A673 (cell line): Measurements from ENCODE around the gene PNMA5. TPM values are rescaled to one million over a fixed set of nuclear protein-coding genes. Genes with fewer than 3 reads are reported as not detected.
"Not testable (repeated sequence)": the region's sequence is repeated elsewhere in the genome, so short reads cannot be mapped to it uniquely, and the experiment has no call there.

Source experiments
- BruUV-seq: library from RNA; stranded (reverse); fragments of 400-500 nt; replicated peaks from 2 replicates; lab custom pipeline; 2021; lab: Mats Ljungman, UMichigan
- CTCF ChIA-PET: fragments of 300-600 bp; sonication (Branson Sonifier 250); formaldehyde crosslinking; loops from one replicate; lab custom pipeline; 2022; ENCODE audit warnings: antibody characterized with exemption; lab: Charles Lee
- POLR2A ChIA-PET: fragments of 300-600 bp; sonication (Branson Sonifier 250); formaldehyde crosslinking; loops from one replicate; lab custom pipeline; 2022; ENCODE audit warnings: antibody characterized with exemption; ENCODE audit not compliant: low non-redundant PET; lab: Charles Lee
- DNase-seq: peaks from one replicate; pipeline ENCODE4 v3.0.0-alpha.2; 2015; ENCODE audit warnings: low spot score
- H3K27ac ChIP-seq: fragments of 200-600 bp; sonication (generic); 2 replicates; pipeline ENCODE4 v1.5.1; 2016; ENCODE audit warnings: mixed run types, low read depth, mild to moderate bottlenecking, mixed read lengths, antibody characterized with exemption, low read length; ENCODE audit not compliant: poor library complexity, severe bottlenecking
- H3K27me3 ChIP-seq: fragments of 200-600 bp; sonication (generic); replicated peaks from 2 replicates; pipeline ENCODE4 v1.6.1; 2017; ENCODE audit warnings: mixed run types, low read depth, mild to moderate bottlenecking, mixed read lengths, antibody characterized with exemption, low read length; ENCODE audit not compliant: insufficient read depth, poor library complexity
- H3K36me3 ChIP-seq: fragments of 200-600 bp; sonication (generic); 2 replicates; pipeline ENCODE4 v1.6.1; 2016; ENCODE audit warnings: mixed run types, mild to moderate bottlenecking, mixed read lengths, antibody characterized with exemption, low read length; ENCODE audit not compliant: insufficient read depth, poor library complexity, severe bottlenecking
- H3K4me1 ChIP-seq: fragments of 200-600 bp; sonication (generic); 2 replicates; pipeline ENCODE4 v1.6.1; 2017; ENCODE audit warnings: mixed run types, mild to moderate bottlenecking, mixed read lengths, antibody characterized with exemption, low read length; ENCODE audit not compliant: insufficient read depth, poor library complexity, severe bottlenecking
- H3K4me3 ChIP-seq: fragments of 200-600 bp; sonication (generic); 2 replicates; pipeline ENCODE4 v1.5.1; 2016; ENCODE audit warnings: low read depth, mixed run types, mild to moderate bottlenecking, mixed read lengths, low read length; ENCODE audit not compliant: poor library complexity, severe bottlenecking
- H3K9me3 ChIP-seq: fragments of 200-600 bp; sonication (generic); 2 replicates; pipeline ENCODE4 v1.6.1; 2016; ENCODE audit warnings: mixed run types, low read depth, mild to moderate bottlenecking, mixed read lengths, antibody characterized with exemption, low read length; ENCODE audit not compliant: poor library complexity, severe bottlenecking
- CTCF ChIP-seq: fragments of 300-800, 200-600 bp; sonication (generic); conservative IDR thresholded peaks from 2 replicates; pipeline ENCODE4 v1.5.1; 2017; ENCODE audit warnings: low read depth, mild to moderate bottlenecking, antibody characterized with exemption, low read length, moderate library complexity, mixed read lengths
- EZH2 ChIP-seq: fragments of 200-600 bp; sonication (generic); IDR thresholded peaks from 2 replicates; pipeline ENCODE4 v1.6.1; 2017; ENCODE audit warnings: borderline replicate concordance, low read depth, mild to moderate bottlenecking, mixed read lengths, antibody characterized with exemption, low read length; ENCODE audit not compliant: poor library complexity, severe bottlenecking
- intact Hi-C: fragments of 100-400 bp; cut with micrococcal nuclease; formaldehyde crosslinking; loops from one replicate; pipeline ENCODE4 v1.10.0; 2022; ENCODE audit not compliant: unreplicated experiment
- total RNA-seq: library from RNA; stranded (reverse); gene quantifications from 2 replicates; pipeline ENCODE4 v1.2.3, GENCODE V29; 2021

PNMA5 gene
- total RNA-seq, 1 experiment from 2014 or later: not detected

GRCh38 chrX:153019166-153019565 lies 25.2 kb upstream of the PNMA5 start:
- ChIA-PET CTCF (no interaction called here), POLR2A (no interaction called here)
- H3K9me3 ChIP-seq: no peaks in the 10 kb centered on the region
- intact Hi-C loops: no loop called here
- BruUV-seq: no TSS peak
- DNase-seq: no peak
- no peak for TF ChIP-seq EZH2
- no peak for TF ChIP-seq CTCF
- no peak overlapping the region for H3K27ac ChIP-seq
- peaks cover 12% of the 10 kb centered on the region for H3K27me3 ChIP-seq
- H3K4me1 ChIP-seq: no peaks in the 10 kb centered on the region
- H3K36me3 ChIP-seq: no peaks in the 10 kb centered on the region
- no peak overlapping the region for H3K4me3 ChIP-seq

- CTCF ChIA-PET, H3K9me3 ChIP-seq, H3K4me1 ChIP-seq, H3K36me3 ChIP-seq, H3K4me3 ChIP-seq, intact Hi-C loops, DNase-seq, POLR2A ChIA-PET, BruUV-seq, H3K27ac ChIP-seq: not testable (repeated sequence)
- peaks cover 30% of the 10 kb centered on the region for H3K27me3 ChIP-seq
Observed at GRCh38 chrX:153017174-153017573, 23.3 kb upstream of the PNMA5 start.

GRCh38 chrX:153004780-153005179 lies 10.9 kb upstream of the PNMA5 start:
- H3K36me3 ChIP-seq: no peaks in the 10 kb centered on the region
- POLR2A ChIA-PET: no interaction called here
- no peaks in the 10 kb centered on the region for H3K27me3 ChIP-seq
- BruUV-seq: no TSS peak
- H3K4me3 ChIP-seq: no peak overlapping the region
- TF ChIP-seq CTCF (no peak), EZH2 (no peak)
- DNase-seq: no peak
- intact Hi-C loops: no loop called here
- no peaks in the 10 kb centered on the region for H3K4me1 ChIP-seq
- H3K9me3 ChIP-seq: no peaks in the 10 kb centered on the region
- no peak overlapping the region for H3K27ac ChIP-seq
- CTCF ChIA-PET: no interaction called here

DNA sequence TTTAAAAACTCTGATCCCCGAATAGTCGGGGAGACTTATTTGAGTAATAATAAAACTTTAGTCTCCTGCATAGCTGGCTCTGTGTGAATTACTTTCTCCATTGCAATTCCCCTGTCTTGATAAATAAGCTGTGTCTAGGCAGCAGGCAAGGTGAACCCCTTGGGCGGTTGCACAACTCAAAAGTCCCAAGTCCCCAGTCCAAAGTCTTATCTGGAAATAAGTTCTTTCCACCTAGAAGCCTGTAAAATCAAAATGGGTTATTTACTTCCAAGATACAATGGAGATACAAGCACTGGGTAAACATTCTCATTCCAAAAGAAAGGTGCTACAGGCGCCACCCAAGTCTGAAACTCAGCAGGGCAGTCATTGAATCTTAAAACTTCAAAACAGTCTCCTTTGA lies 10.1 kb upstream of the PNMA5 start:
- no peak overlapping the region for H3K27ac ChIP-seq
- H3K36me3 ChIP-seq: no peaks in the 10 kb centered on the region
- no peak for DNase-seq
- no peak overlapping the region for H3K4me3 ChIP-seq
- CTCF ChIA-PET: no interaction called here
- H3K4me1 ChIP-seq: no peaks in the 10 kb centered on the region
- intact Hi-C loops: no loop called here
- no peaks in the 10 kb centered on the region for H3K9me3 ChIP-seq
- no peaks in the 10 kb centered on the region for H3K27me3 ChIP-seq
- POLR2A ChIA-PET: no interaction called here
- BruUV-seq: no TSS peak
- TF ChIP-seq EZH2 (no peak), CTCF (no peak)

- POLR2A ChIA-PET, H3K4me1 ChIP-seq, H3K9me3 ChIP-seq, intact Hi-C loops, DNase-seq, H3K4me3 ChIP-seq, CTCF ChIA-PET, H3K27ac ChIP-seq, BruUV-seq, H3K27me3 ChIP-seq, H3K36me3 ChIP-seq: not testable (repeated sequence)
Observed at GRCh38 chrX:153002182-153002581, 8.3 kb upstream of the PNMA5 start.
